K562 (cell line): ENCODE results near the gene FERD3L. TPM values are rescaled to one million over a fixed set of nuclear protein-coding genes. Genes with fewer than 3 reads are reported as not detected.
"Not testable (repeated sequence)": the region's sequence is repeated elsewhere in the genome, so short reads cannot be mapped to it uniquely, and the experiment has no call there.

ENCODE experiments used
- ATAC-seq: fragments of 200-7000 bp; cut with Tn5 transposase; 3 replicates; pipeline ENCODE4 v1.9.1; 2020; ENCODE audit warnings: moderate library complexity
- Bru-seq: library from RNA; stranded (reverse); fragments of 400-500 nt; gene quantifications from one replicate; lab custom pipeline; 2021; lab: Mats Ljungman, UMichigan
- BruChase-seq, 2 experiments: library from RNA; stranded (reverse); fragments of 400-500 nt; gene quantifications; one replicate each; lab custom pipeline; 2021; lab: Mats Ljungman, UMichigan
- BruUV-seq: library from RNA; stranded (reverse); fragments of 400-500 nt; replicated peaks from 2 replicates; lab custom pipeline; 2021; lab: Mats Ljungman, UMichigan
- CTCF ChIA-PET: fragments of 300-600 bp; formaldehyde crosslinking; extraction: SDS; loops from one replicate; lab custom pipeline; 2021; ENCODE audit warnings: low intra/inter-chr PET ratio; lab: Yijun Ruan, JAX
- POLR2A ChIA-PET: fragments of 300-600, 350-650 bp; sonication (Branson Sonifier 250); formaldehyde crosslinking; extraction: SDS; loops from one replicate; lab custom pipeline; 2021; ENCODE audit warnings: antibody characterized with exemption, inconsistent platforms; lab: Yijun Ruan, JAX
- DNase-seq, 4 experiments: peaks; one replicate each; pipeline versions ENCODE4 v3.0.0 to v3.0.0-alpha.2; 2011 to 2018; ENCODE audit warnings: low spot score in 3 of 4, mixed read lengths in 3 of 4; ENCODE audit errors: extremely low read depth in 1 of 4
- FAIRE-seq: peaks from 2 replicates; lab custom pipeline; 2011; peaks lifted over from hg19 to GRCh38; lab: Jason Lieb, UNC
- H2AFZ ChIP-seq: 2 replicates; pipeline ENCODE4 v1.6.0; 2011; ENCODE audit warnings: low read depth, low read length, control low read depth, inconsistent platforms
- H3K27ac ChIP-seq: fragments of 200-600 bp; 3 replicates; pipeline ENCODE4 v1.8.0; 2011; ENCODE audit warnings: low read depth, mild to moderate bottlenecking, control low read depth, inconsistent platforms, low read length, moderate library complexity, mixed read lengths; ENCODE audit errors: extremely low read depth
- H3K27me3 ChIP-seq, 2 experiments: fragments of 300-600 bp in 1 of 2; 2 replicates in 1 of 2; 3 replicates in 1 of 2; pipeline versions ENCODE4 v1.6.0 to v1.8.0; 2011; ENCODE audit warnings: inconsistent platforms in 2 of 2, low read length in 2 of 2, mild to moderate bottlenecking in 1 of 2, mixed read lengths in 1 of 2, moderate library complexity in 1 of 2; ENCODE audit not compliant: control insufficient read depth in 2 of 2, insufficient read depth in 2 of 2
- H3K36me3 ChIP-seq: fragments of 300-600 bp; 3 replicates; pipeline ENCODE4 v1.8.0; 2011; ENCODE audit warnings: mild to moderate bottlenecking, low read length, inconsistent platforms; ENCODE audit not compliant: control insufficient read depth, insufficient read depth
- H3K4me1 ChIP-seq, 2 experiments: fragments of 200-600 bp in 1 of 2; replicated peaks in 1 of 2; 2 replicates in 1 of 2; 3 replicates in 1 of 2; pipeline versions ENCODE4 v1.5.1 to v1.8.0; 2011; ENCODE audit warnings: inconsistent platforms in 2 of 2, low read length in 2 of 2, mild to moderate bottlenecking in 1 of 2, mixed read lengths in 1 of 2, moderate library complexity in 1 of 2; ENCODE audit not compliant: control insufficient read depth in 2 of 2, insufficient read depth in 2 of 2
- H3K4me2 ChIP-seq: 2 replicates; pipeline ENCODE4 v1.6.1; 2011; ENCODE audit warnings: low read length, control low read depth, inconsistent platforms, mixed read lengths; ENCODE audit not compliant: insufficient read depth
- H3K4me3 ChIP-seq: fragments of 200-600 bp; sonication (generic), shearing (Covaris generic); 2 replicates; pipeline ENCODE4 v1.5.1; 2016; ENCODE audit warnings: control low read depth, inconsistent platforms
- H3K79me2 ChIP-seq: fragments of 200-600 bp; 3 replicates; pipeline ENCODE4 v1.8.0; 2011; ENCODE audit warnings: low read length, inconsistent platforms; ENCODE audit not compliant: control insufficient read depth, insufficient read depth
- H3K9ac ChIP-seq, 2 experiments: 2 replicates each; pipeline versions ENCODE4 v1.6.0 to v1.6.1; 2011; ENCODE audit warnings: low read depth in 2 of 2, low read length in 2 of 2, control low read depth in 1 of 2, inconsistent platforms in 1 of 2, mild to moderate bottlenecking in 1 of 2, mixed read lengths in 1 of 2; ENCODE audit not compliant: insufficient read depth in 1 of 2
- H3K9me1 ChIP-seq: one replicate; pipeline ENCODE4 v1.6.0; 2011; ENCODE audit warnings: inconsistent platforms, mild to moderate bottlenecking, low read length, moderate library complexity; ENCODE audit not compliant: control insufficient read depth, insufficient read depth
- H3K9me3 ChIP-seq: replicated peaks from 2 replicates; pipeline ENCODE4 v1.5.1; 2011; ENCODE audit warnings: low read depth, low read length, inconsistent platforms; ENCODE audit not compliant: control insufficient read depth, insufficient read depth
- H4K20me1 ChIP-seq: replicated peaks from 2 replicates; pipeline ENCODE4 v1.6.1; 2011; ENCODE audit warnings: low read length, inconsistent platforms, mixed read lengths; ENCODE audit not compliant: control insufficient read depth, insufficient read depth
- CBX1 ChIP-seq: sonication (generic); IDR thresholded peaks from 2 replicates; pipeline ENCODE4 v1.6.1; 2016; ENCODE audit warnings: antibody characterized with exemption, low read depth, mild to moderate bottlenecking
- CHCHD3 ChIP-seq: fragments of 250-450 bp; sonication (Bioruptor Pico); IDR thresholded peaks from 2 replicates; pipeline ENCODE4 v2.1.2; 2022; ENCODE audit warnings: mild to moderate bottlenecking
- EWSR1 ChIP-seq: fragments of 450-650 bp; IDR thresholded peaks from 2 replicates; pipeline ENCODE4 v1.6.1; 2018; ENCODE audit warnings: borderline replicate concordance, mild to moderate bottlenecking, low read depth, moderate library complexity; ENCODE audit not compliant: partially characterized antibody
- HSF4 ChIP-seq: fragments of 250-450 bp; sonication (Bioruptor Pico); IDR thresholded peaks from 2 replicates; pipeline ENCODE4 v2.1.2; 2022; ENCODE audit warnings: mild to moderate bottlenecking, moderate library complexity, borderline replicate concordance
- MED1 ChIP-seq: sonication (generic); formaldehyde crosslinking; IDR thresholded peaks from 2 replicates; pipeline ENCODE4 v1.8.1; 2023; ENCODE audit warnings: missing genetic modification reagents, borderline replicate concordance
- NFE2 ChIP-seq: IDR thresholded peaks from 2 replicates; pipeline ENCODE4 v1.6.1; 2014; ENCODE audit warnings: antibody characterized with exemption, low read depth
- PHB ChIP-seq: fragments of 250-450 bp; sonication (Bioruptor Pico); IDR thresholded peaks from 2 replicates; pipeline ENCODE4 v1.5.0; 2021
- SREBF2 ChIP-seq: sonication (generic); formaldehyde crosslinking; IDR thresholded peaks from 2 replicates; pipeline ENCODE4 v1.4.0; 2020; ENCODE audit warnings: mild to moderate bottlenecking, missing genetic modification reagents
- TBP ChIP-seq: optimal IDR thresholded peaks from 2 replicates; pipeline ENCODE3; 2011; ENCODE audit warnings: low read depth, low read length, improper control_type of control experiment
- ZNF347 ChIP-seq: fragments of 450-650 bp; formaldehyde crosslinking; IDR thresholded peaks from 2 replicates; pipeline ENCODE4 v1.4.0; 2020; ENCODE audit warnings: low read depth, mild to moderate bottlenecking, moderate library complexity
- ZNF785 ChIP-seq: fragments of 250-450 bp; sonication (Bioruptor Pico); IDR thresholded peaks from 2 replicates; pipeline ENCODE4 v1.4.0; 2020; ENCODE audit warnings: mild to moderate bottlenecking
- WGBS: fragments of 100-300 bp; shearing (Covaris generic); methylation state at CpG from one replicate; pipeline ENCODE4 v1.1.6; 2016; ENCODE audit warnings: low coverage, mixed read lengths; ENCODE audit not compliant: insufficient coverage; ENCODE audit errors: missing lambda C conversion rate; 5-methylcytosine and 5-hydroxymethylcytosine counted together
- in situ Hi-C: fragments of 300-500 bp; cut with MboI; formaldehyde crosslinking; loops from 4 replicates; pipeline ENCODE4 v1.15.0; 2018; ENCODE audit warnings: inconsistent platforms, mixed read lengths
- intact Hi-C: fragments of 100-400 bp; cut with micrococcal nuclease; formaldehyde crosslinking; loops from 2 replicates; pipeline ENCODE4 v1.14.2; 2022
- long read RNA-seq, 3 experiments: library from polyadenylated mRNA in 2 of 3; library from RNA in 1 of 3; unstranded in 2 of 3; stranded (forward) in 1 of 3; transcript quantifications; one replicate each; pipeline ENCODE4 v2.0.0, GENCODE V29; 2019 to 2022
- polyA minus RNA-seq, 3 experiments: library from RNA; depleted of rRNA, polyadenylated mRNA; stranded (reverse); fragments of >200 nt; gene quantifications; 2 replicates each; pipeline ENCODE4 v1.2.3, GENCODE V29; 2011
- polyA plus RNA-seq, 8 experiments: library from polyadenylated mRNA; depleted of rRNA in 4 of 8; stranded (reverse) in 5 of 8; unstranded in 3 of 8; fragments of >200 nt; fragmentation: Nextera tagmentation in 2 of 8; fragmentation: Illumina TruSeq in 1 of 8; extraction: Ambion mirVana in 2 of 8; extraction: Trizol in 1 of 8; gene quantifications; 2 replicates each; pipeline versions ENCODE4 v1.2.1 to v1.2.3, GENCODE V29; 2011 to 2014; ENCODE audit warnings: inconsistent platforms in 1 of 8, missing spikeins in 1 of 8
- total RNA-seq, 7 experiments: library from RNA; depleted of rRNA in 6 of 7; stranded (reverse); fragments of >200 nt in 6 of 7; fragmentation: Illumina TruSeq in 2 of 7; extraction: Trizol in 2 of 7; gene quantifications; 2 replicates each; pipeline versions ENCODE4 v1.2.1 to v1.2.3, GENCODE V29; 2011 to 2021; ENCODE audit warnings: low replicate concordance in 1 of 7

The FERD3L gene, protein sequence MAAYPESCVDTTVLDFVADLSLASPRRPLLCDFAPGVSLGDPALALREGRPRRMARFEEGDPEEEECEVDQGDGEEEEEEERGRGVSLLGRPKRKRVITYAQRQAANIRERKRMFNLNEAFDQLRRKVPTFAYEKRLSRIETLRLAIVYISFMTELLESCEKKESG
- total RNA-seq (2011; cell fraction: chromatin; rRNA removed; ENCODE audit: low replicate concordance) = not detected in 2 replicates
- total RNA-seq (2011; cell fraction: nucleolus; rRNA removed) = not detected in 2 replicates
- total RNA-seq (2011; cell fraction: nucleoplasm; rRNA removed) = not detected in 2 replicates
- total RNA-seq (2014; rRNA removed) = not detected in 2 replicates
- total RNA-seq (2014; rRNA removed; fragmentation: Illumina TruSeq; extraction: Trizol) = not detected in 2 replicates
- total RNA-seq (2015; rRNA removed; fragmentation: Illumina TruSeq; extraction: Trizol) = not detected in 2 replicates
- total RNA-seq (2021) = not detected in 2 replicates
- not detected in 2 replicates for polyA plus RNA-seq (2011; rRNA removed)
- polyA plus RNA-seq (2011; cell fraction: cytosol; rRNA removed) = not detected in 2 replicates
- not detected in 2 replicates for polyA plus RNA-seq (2011; cell fraction: nucleus; rRNA removed)
- polyA plus RNA-seq (2012) = not detected in 2 replicates
- polyA plus RNA-seq (2014; fragmentation: Illumina TruSeq; extraction: Trizol) = not detected in 2 replicates
- polyA plus RNA-seq (2014; fragmentation: Nextera tagmentation; extraction: Ambion mirVana) = not detected
- polyA plus RNA-seq (2014; rRNA removed) = not detected in 2 replicates
- polyA minus RNA-seq (2011; rRNA and poly(A)+ RNA removed) = not detected in 2 replicates
- polyA minus RNA-seq (2011; cell fraction: cytosol; rRNA and poly(A)+ RNA removed) = not detected in 2 replicates
- not detected in 2 replicates for polyA minus RNA-seq (2011; cell fraction: nucleus; rRNA and poly(A)+ RNA removed)
- not detected for Bru-seq, nascent RNA
- BruChase-seq, experiment 1, labeled RNA remaining after a 2-hour chase = not detected
- not detected for BruChase-seq, experiment 2, labeled RNA remaining after a 6-hour chase
- long read RNA-seq, experiment 1 = 0 reads
- long read RNA-seq, experiment 2 = 0 reads
- long read RNA-seq, experiment 3 = 0 reads

DNA sequence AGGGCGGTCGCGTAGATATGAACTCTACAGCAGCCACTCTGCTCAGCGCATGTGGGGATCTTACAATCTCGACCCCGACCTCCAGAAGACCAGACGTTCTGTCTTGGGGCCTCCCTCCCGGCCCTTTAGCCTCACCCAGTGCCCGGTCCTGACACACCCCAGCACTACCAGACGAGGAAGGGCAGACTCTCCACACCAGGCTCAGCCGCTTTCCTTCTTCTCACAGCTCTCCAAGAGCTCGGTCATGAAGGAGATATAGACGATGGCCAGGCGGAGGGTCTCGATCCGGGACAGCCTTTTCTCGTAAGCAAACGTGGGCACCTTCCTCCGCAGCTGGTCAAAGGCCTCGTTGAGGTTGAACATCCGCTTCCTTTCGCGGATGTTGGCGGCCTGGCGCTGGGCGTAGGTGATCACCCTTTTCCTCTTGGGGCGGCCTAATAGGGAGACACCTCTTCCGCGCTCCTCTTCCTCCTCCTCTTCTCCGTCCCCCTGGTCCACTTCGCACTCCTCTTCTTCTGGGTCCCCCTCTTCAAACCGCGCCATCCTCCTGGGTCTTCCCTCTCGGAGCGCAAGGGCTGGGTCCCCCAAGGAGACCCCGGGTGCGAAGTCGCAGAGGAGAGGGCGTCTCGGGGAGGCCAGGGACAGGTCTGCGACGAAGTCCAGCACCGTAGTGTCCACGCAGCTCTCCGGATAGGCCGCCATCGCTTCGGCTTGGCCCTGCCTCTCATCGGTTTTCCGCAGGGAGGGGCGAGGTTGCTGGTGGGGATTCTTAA, at the start of gene FERD3L:
FERD3L (minus strand) TSS at position 761 of the 773 bp plus-strand sequence; CDS start at position 702, 59 bp downstream.
- Histone ChIP-seq H3K27ac (no peak within 1 kb of the TSS), H3K79me2 (no peaks in the 10 kb centered on the region), H3K27me3 (no peaks in the 10 kb centered on the region), H3K4me2 (no peak within 1 kb of the TSS), H3K36me3 (no peaks in the 10 kb centered on the region), H3K9me1 (no peaks in the 10 kb centered on the region), H4K20me1 (no peaks in the 10 kb centered on the region), H3K4me1 (no peaks in the 10 kb centered on the region), H3K9me3 (no peaks in the 10 kb centered on the region), H2AFZ (no peak within 1 kb of the TSS), H3K9ac (no peak within 1 kb of the TSS), H3K4me3 (no peak within 1 kb of the TSS)
- in situ Hi-C loops = no loop called here
- FAIRE-seq = no peak
- no peak for ATAC-seq
- TF ChIP-seq ZNF347 (no peak), ZNF785 (CRISPR knock-in tag) (no peak), HSF4 (CRISPR knock-in tag) (no peak), PHB (no peak), CHCHD3 (CRISPR knock-in tag) (no peak), TBP (no peak), SREBF2 (no peak), MED1 (CRISPR knock-in tag) (no peak), EWSR1 (no peak), CBX1 (no peak), NFE2 (no peak)
- no TSS peak for BruUV-seq
- under 1% methylated on average over 35 of the region's 51 CpGs for WGBS
- no peak for DNase-seq
- intact Hi-C loops = no loop called here
- ChIA-PET CTCF (no interaction called here), POLR2A (no interaction called here)

DNA sequence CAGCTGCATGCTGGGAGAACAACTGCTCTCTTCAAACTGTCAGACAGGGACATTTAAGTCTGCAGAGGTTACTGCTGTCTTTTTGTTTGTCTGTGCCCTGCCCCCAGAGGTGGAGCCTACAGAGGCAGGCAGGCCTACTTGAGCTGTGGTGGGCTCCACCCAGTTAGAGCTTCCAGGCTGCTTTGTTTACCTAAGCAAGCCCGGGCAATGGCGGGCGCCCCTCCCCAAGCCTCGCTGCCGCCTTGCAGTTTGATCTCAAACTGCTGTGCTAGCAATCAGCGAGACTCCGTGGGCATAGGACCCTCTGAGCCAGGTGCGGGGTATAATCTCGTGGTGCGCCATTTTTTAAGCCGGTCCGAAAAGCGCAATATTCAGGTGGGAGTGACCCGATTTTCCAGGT, 49.2 kb upstream of the FERD3L start:
- intact Hi-C loops, FAIRE-seq: not testable (repeated sequence)
- WGBS = no CpG with 5 or more reads among the region's 14 CpGs

More for the DNA sequence above, 49.2 kb upstream of the FERD3L start:
- H3K79me2 ChIP-seq, in situ Hi-C loops, H2AFZ ChIP-seq, H4K20me1 ChIP-seq, H3K4me1 ChIP-seq, H3K4me2 ChIP-seq, DNase-seq, H3K9ac ChIP-seq, POLR2A ChIA-PET, H3K27ac ChIP-seq, BruUV-seq, H3K36me3 ChIP-seq, H3K27me3 ChIP-seq, H3K4me3 ChIP-seq, ATAC-seq, H3K9me3 ChIP-seq, H3K9me1 ChIP-seq, CTCF ChIA-PET: not testable (repeated sequence)
